GM18907 (cell line): ENCODE measurements around the gene RBMY1A1.
"Not testable (repeated sequence)": the region's sequence is repeated elsewhere in the genome, so short reads cannot be mapped to it uniquely, and the experiment has no call there.

ENCODE experiments used
- ATAC-seq: cut with Tn5 transposase; IDR thresholded peaks from one replicate; pipeline ENCODE4 v1.9.1; 2021; ENCODE audit warnings: mild to moderate bottlenecking, moderate library complexity; ENCODE audit not compliant: unreplicated experiment

RBMY1A1 gene

GRCh38 chrY:21534579-21534978 is at the start of gene RBMY1A1:
TSS of gene RBMY1A1 (plus strand) at chrY:21534879. CDS start at chrY:21536892, 2,013 bp downstream.
- not testable (repeated sequence) for ATAC-seq

GRCh38 chrY:21511038-21511437 is 23.6 kb upstream of the RBMY1A1 start, which contains the start of gene RBMY1B:
TSS of gene RBMY1B (plus strand) at chrY:21511338. CDS start at chrY:21513351, 2,013 bp downstream.
- ATAC-seq: not testable (repeated sequence)

- not testable (repeated sequence) for ATAC-seq
These were observed 24.8 kb downstream of the RBMY1A1 start for GRCh38 chrY:21559316-21559984.

GRCh38 chrY:21585449-21585848 is 50.8 kb downstream of the RBMY1A1 start:
- no peak for ATAC-seq

- not testable (repeated sequence) for ATAC-seq
These were observed 51.8 kb downstream of the RBMY1A1 start for GRCh38 chrY:21586454-21586853.

GRCh38 chrY:21592059-21592458 is 57.4 kb downstream of the RBMY1A1 start:
- no peak for ATAC-seq

GRCh38 chrY:21596287-21596686 is 61.6 kb downstream of the RBMY1A1 start:
- not testable (repeated sequence) for ATAC-seq
